ENCODE results near the gene ANKRD13A. TPM values are rescaled to one million over a fixed set of nuclear protein-coding genes. Genes with fewer than 3 reads are reported as not detected.

ANKRD13A gene
- total RNA-seq = 29.5 and 30.0 TPM in 2 replicates
- long read RNA-seq, partial matches to known transcripts = 3 of 12 reads
- long read RNA-seq, other reads (novel, unspliced or antisense) = 9 of 12 reads

DNA sequence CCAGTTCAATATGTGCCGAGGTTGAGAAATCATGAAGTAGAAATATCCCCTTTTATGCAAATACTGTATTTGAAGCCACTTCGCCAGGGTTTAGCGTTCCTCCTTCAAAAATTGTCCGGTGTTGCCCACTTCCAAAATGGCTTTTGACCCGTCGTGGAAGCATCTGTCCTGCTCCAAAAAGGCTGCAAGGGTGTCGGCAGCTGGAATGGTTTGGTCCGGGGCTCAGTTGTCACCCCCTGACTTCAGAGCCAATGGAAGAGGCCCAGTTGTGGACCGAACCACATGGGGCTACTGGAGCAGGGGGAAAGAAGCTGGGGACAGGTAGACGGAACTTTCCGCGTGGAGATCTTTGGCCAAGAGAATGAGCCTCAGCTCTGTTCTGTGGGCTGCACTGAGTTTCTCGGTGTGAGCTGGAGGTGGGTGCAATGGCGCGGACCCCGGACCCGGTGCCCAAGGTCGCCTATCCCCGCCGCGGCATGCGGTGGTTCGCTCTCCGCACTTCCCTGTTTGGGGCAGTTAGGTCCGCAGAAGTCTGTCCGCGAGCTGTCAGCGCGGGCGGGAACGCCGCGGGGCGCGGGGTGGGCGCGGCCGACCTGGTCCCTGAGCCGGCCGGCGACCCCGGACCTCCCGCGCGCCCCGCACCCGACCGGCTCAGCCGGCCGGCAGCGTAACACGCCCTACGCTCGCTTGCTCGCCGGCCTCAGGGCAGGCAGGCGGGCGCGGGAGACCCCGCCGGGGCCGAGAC lies at the start of gene ANKRD13A:
TSS of gene ANKRD13A (plus strand) at position 527 of the 745 bp plus-strand sequence. CDS start 259 bp downstream, outside the sequence.
- peaks cover 43% of the 10 kb centered on the region for H3K4me1 Mint-ChIP-seq
- peak within 1 kb of the TSS; percentile 100 for H3K27ac Mint-ChIP-seq (ENCODE audit: unreplicated experiment)
- H3K4me3 Mint-ChIP-seq = peak within 1 kb of the TSS; percentile 95
- TF ChIP-seq, protein P1, sequence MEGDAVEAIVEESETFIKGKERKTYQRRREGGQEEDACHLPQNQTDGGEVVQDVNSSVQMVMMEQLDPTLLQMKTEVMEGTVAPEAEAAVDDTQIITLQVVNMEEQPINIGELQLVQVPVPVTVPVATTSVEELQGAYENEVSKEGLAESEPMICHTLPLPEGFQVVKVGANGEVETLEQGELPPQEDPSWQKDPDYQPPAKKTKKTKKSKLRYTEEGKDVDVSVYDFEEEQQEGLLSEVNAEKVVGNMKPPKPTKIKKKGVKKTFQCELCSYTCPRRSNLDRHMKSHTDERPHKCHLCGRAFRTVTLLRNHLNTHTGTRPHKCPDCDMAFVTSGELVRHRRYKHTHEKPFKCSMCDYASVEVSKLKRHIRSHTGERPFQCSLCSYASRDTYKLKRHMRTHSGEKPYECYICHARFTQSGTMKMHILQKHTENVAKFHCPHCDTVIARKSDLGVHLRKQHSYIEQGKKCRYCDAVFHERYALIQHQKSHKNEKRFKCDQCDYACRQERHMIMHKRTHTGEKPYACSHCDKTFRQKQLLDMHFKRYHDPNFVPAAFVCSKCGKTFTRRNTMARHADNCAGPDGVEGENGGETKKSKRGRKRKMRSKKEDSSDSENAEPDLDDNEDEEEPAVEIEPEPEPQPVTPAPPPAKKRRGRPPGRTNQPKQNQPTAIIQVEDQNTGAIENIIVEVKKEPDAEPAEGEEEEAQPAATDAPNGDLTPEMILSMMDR (conservative IDR thresholded peaks at IDR 0.05) = no peak
- H3K36me3 Mint-ChIP-seq (ENCODE audit: low read depth) = no peaks in the 10 kb centered on the region
- H3K27me3 Mint-ChIP-seq (ENCODE audit: low read depth) = peaks cover 15% of the 10 kb centered on the region
- no peaks in the 10 kb centered on the region for H3K9me3 Mint-ChIP-seq
- peak; percentile 80 for DNase-seq (ENCODE audit: low read depth, low spot score)

DNA sequence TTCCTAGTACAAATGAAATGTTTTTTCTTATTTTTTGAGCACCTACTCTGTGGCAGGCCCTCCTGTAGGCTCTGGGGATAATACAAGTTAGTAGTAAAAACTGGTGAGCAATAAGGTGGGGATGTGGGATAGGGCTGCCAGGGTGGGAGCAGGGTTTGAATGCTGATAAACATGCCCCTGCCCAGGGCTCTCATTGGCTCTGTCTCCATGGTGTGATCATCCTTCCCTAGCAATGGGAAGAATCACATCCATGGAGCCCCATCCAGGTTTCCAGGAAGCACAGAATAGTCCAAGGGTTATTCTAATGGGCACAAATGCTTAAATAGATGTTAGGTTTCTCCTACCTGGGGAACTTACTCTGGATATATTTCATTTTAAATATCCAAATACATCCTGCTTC lies 48.6 kb upstream of the ANKRD13A start:
- H3K27me3 Mint-ChIP-seq (ENCODE audit: low read depth) = no peaks in the 10 kb centered on the region
- no peak overlapping the region for H3K4me3 Mint-ChIP-seq
- peaks cover 13% of the 10 kb centered on the region for H3K36me3 Mint-ChIP-seq (ENCODE audit: low read depth)
- no peak for DNase-seq (ENCODE audit: low read depth, low spot score)
- H3K27ac Mint-ChIP-seq (ENCODE audit: unreplicated experiment) = no peak overlapping the region
- peaks cover 40% of the 10 kb centered on the region for H3K4me1 Mint-ChIP-seq
- TF ChIP-seq, protein P1 (conservative IDR thresholded peaks at IDR 0.05) = no peak
- H3K9me3 Mint-ChIP-seq = no peaks in the 10 kb centered on the region

DNA sequence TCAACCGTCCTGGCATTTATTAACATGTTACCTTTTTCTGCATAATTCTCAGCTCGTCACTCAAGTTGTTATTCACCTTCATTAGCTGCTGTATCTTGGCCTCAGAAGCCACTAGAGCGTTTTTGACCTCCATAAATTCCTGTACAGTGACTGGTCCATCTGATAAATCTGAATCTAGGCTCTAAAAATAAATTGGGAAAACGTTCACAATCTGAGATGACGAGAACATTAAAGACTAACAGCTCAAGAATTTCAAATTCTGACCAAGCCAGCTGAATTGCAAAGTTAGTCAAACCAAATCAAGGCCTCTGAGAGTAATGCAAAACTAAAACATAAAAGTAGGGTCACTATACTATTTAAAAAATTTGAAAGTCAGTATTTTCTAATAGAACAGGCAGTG lies 48.1 kb upstream of the ANKRD13A start:
- TF ChIP-seq, protein P1 (conservative IDR thresholded peaks at IDR 0.05) = no peak
- DNase-seq (ENCODE audit: low read depth, low spot score) = no peak
- H3K36me3 Mint-ChIP-seq (ENCODE audit: low read depth) = peaks cover 13% of the 10 kb centered on the region
- H3K27me3 Mint-ChIP-seq (ENCODE audit: low read depth) = no peaks in the 10 kb centered on the region
- H3K9me3 Mint-ChIP-seq = no peaks in the 10 kb centered on the region
- peak overlapping the region; percentile 32 for H3K27ac Mint-ChIP-seq (ENCODE audit: unreplicated experiment)
- no peak overlapping the region for H3K4me3 Mint-ChIP-seq
- H3K4me1 Mint-ChIP-seq = peaks cover 39% of the 10 kb centered on the region

DNA sequence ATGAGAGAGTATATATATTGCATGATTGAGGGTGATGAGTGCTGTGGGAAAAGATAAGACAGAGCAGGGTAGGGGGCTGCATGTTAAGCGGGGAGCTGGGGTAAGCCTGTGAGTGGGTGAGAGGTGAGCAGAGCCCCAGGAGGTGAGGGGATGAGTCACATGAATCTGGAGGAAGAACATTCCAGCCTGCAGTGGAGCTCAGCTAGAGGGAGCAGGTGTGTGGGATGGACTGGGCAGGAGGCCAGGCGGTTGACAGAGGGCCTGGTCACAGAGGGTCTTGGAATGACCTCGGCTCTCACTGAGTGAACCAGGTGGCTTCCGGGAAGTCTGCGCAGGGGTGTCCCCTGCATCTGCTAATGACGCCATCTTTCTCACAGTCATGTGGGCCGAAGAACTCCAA lies 47.5 kb upstream of the ANKRD13A start:
- TF ChIP-seq, protein P1 (conservative IDR thresholded peaks at IDR 0.05) = no peak
- Mint-ChIP-seq H3K27ac (ENCODE audit: unreplicated experiment) (no peak overlapping the region), H3K4me1 (peaks cover 33% of the 10 kb centered on the region), H3K36me3 (ENCODE audit: low read depth) (peaks cover 13% of the 10 kb centered on the region), H3K27me3 (ENCODE audit: low read depth) (no peaks in the 10 kb centered on the region), H3K9me3 (no peaks in the 10 kb centered on the region), H3K4me3 (no peak overlapping the region)
- DNase-seq (ENCODE audit: low read depth, low spot score) = no peak

DNA sequence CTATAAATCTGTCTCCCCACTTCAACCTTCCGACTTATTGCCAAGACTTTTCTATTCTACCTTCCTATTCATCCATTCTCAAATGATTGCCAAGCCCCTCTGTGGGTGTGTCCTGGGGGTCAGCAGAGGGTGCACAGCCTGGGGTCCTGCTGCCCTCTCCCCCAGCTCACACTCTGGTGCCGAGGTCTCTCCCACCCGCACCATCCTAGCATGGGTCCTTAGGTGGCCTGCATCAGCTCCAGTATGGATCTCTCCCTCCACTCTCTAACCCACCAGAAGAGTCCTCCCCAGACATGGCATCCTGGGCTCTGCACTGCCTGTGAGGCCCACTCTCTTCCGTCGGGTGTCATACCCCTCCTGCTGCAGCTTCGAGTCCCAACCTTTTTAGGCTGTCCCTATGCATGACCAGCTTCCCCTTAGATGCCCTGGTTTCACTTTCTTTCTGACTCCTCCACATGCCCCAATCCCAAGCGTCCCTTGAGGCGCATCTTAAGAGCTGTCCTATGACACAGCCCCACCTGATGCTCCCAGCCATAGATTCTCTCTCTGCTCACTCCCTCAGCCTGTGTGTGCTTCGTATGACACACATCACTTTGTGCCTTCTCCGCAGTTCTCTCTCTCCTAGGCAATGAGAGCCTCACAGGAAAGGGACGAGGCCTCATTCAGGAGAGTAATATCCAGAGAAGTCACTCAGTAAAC lies 46.9 kb upstream of the ANKRD13A start:
- Mint-ChIP-seq H3K4me3 (no peak overlapping the region), H3K9me3 (no peaks in the 10 kb centered on the region), H3K36me3 (ENCODE audit: low read depth) (peaks cover 15% of the 10 kb centered on the region), H3K27ac (ENCODE audit: unreplicated experiment) (peak overlapping the region; percentile 44), H3K4me1 (peaks cover 27% of the 10 kb centered on the region), H3K27me3 (ENCODE audit: low read depth) (no peaks in the 10 kb centered on the region)
- no peak for DNase-seq (ENCODE audit: low read depth, low spot score)
- TF ChIP-seq, protein P1 (conservative IDR thresholded peaks at IDR 0.05) = no peak
